Smooth muscle cell (in vitro differentiated cells): Measurements from ENCODE around the gene CDKAL1. TPM values are rescaled to one million over a fixed set of nuclear protein-coding genes. Genes with fewer than 3 reads are reported as not detected.
A peak's percentile ranks its signal among the peaks of the same experiment; 100 is the strongest.
"Not testable (repeated sequence)": the region's sequence is repeated elsewhere in the genome, so short reads cannot be mapped to it uniquely, and the experiment has no call there.

ENCODE experiments used
- DNase-seq: peaks from one replicate; lab custom pipeline; 2025; ENCODE audit not compliant: unreplicated experiment; lab: John Stamatoyannopoulos, UW
- H2AFZ ChIP-seq: fragments of 200-600 bp; sonication (generic); 2 replicates; pipeline ENCODE4 v1.6.0; 2016; ENCODE audit warnings: antibody characterized with exemption, low read depth, mild to moderate bottlenecking
- H3F3A ChIP-seq: fragments of 200-600 bp; sonication (generic); 2 replicates; pipeline ENCODE4 v1.6.0; 2017; ENCODE audit warnings: antibody characterized with exemption, low read depth
- H3K27ac ChIP-seq: fragments of 200-600 bp; sonication (generic); 2 replicates; pipeline ENCODE4 v1.5.1; 2016; ENCODE audit warnings: low read depth, mild to moderate bottlenecking
- H3K27me3 ChIP-seq: fragments of 200-600 bp; sonication (generic); 2 replicates; pipeline ENCODE4 v1.6.1; 2016; ENCODE audit warnings: low read depth, mild to moderate bottlenecking
- H3K36me3 ChIP-seq: fragments of 200-600 bp; sonication (generic); 2 replicates; pipeline ENCODE4 v1.5.1; 2016; ENCODE audit warnings: low read depth
- H3K4me1 ChIP-seq: fragments of 200-600 bp; sonication (generic); 2 replicates; pipeline ENCODE4 v1.5.1; 2016; ENCODE audit warnings: low read depth
- H3K4me2 ChIP-seq: fragments of 200-600 bp; sonication (generic); 2 replicates; pipeline ENCODE4 v1.6.0; 2016; ENCODE audit warnings: mild to moderate bottlenecking
- H3K4me3 ChIP-seq: fragments of 200-600 bp; sonication (generic); 2 replicates; pipeline ENCODE4 v1.5.1; 2016; ENCODE audit warnings: mild to moderate bottlenecking
- H3K79me2 ChIP-seq: fragments of 200-600 bp; sonication (generic); 2 replicates; pipeline ENCODE4 v1.6.0; 2016; ENCODE audit warnings: low read depth, mild to moderate bottlenecking
- H3K9ac ChIP-seq: fragments of 200-600 bp; sonication (generic); 2 replicates; pipeline ENCODE4 v1.6.0; 2016; ENCODE audit warnings: low read depth
- H3K9me3 ChIP-seq: fragments of 200-600 bp; sonication (generic); replicated peaks from 2 replicates; pipeline ENCODE4 v1.5.1; 2016; ENCODE audit warnings: low read depth
- H4K20me1 ChIP-seq: fragments of 200-600 bp; sonication (generic); 2 replicates; pipeline ENCODE4 v1.6.0; 2016; ENCODE audit warnings: low read depth
- CTCF ChIP-seq: fragments of 200-600 bp; sonication (generic); IDR thresholded peaks from 2 replicates; pipeline ENCODE4 v1.5.1; 2017; ENCODE audit warnings: borderline replicate concordance, mild to moderate bottlenecking, antibody characterized with exemption; ENCODE audit not compliant: insufficient read depth, poor library complexity, severe bottlenecking
- WGBS: methylation state at CpG from one replicate; pipeline ENCODE4 v1.1.7; 2016; ENCODE audit warnings: low lambda C conversion rate; 5-methylcytosine and 5-hydroxymethylcytosine counted together
- polyA plus RNA-seq: library from polyadenylated mRNA; unstranded; fragments of >200 nt; fragmentation: Nextera tagmentation; extraction: Ambion mirVana; gene quantifications from 2 replicates; pipeline ENCODE4 v1.2.1, GENCODE V29; 2016
- total RNA-seq: library from RNA; depleted of rRNA; stranded (reverse); fragments of >200 nt; gene quantifications from 2 replicates; pipeline ENCODE4 v1.2.3, GENCODE V29; 2014

The CDKAL1 gene
- total and polyA plus RNA-seq, 2 experiments from 2014 or later: 16.5 to 16.6 TPM

- no peaks in the 10 kb centered on the region for H3K9me3 ChIP-seq
- no peaks in the 10 kb centered on the region for H3K79me2 ChIP-seq
- TF ChIP-seq CTCF: no peak
- H4K20me1 ChIP-seq: no peaks in the 10 kb centered on the region
- H3K4me3 ChIP-seq: no peak overlapping the region
- H3K9ac ChIP-seq: no peak overlapping the region
- H3K4me1 ChIP-seq: no peaks in the 10 kb centered on the region
- no peak overlapping the region for H2AFZ ChIP-seq
- H3K36me3 ChIP-seq: no peaks in the 10 kb centered on the region
- H3K27ac ChIP-seq: no peak overlapping the region
- no peaks in the 10 kb centered on the region for H3F3A ChIP-seq
- no peak overlapping the region for H3K4me2 ChIP-seq
- no peak for DNase-seq
- WGBS: 100% methylated on average over 1 of the region's 1 CpG
- H3K27me3 ChIP-seq: no peaks in the 10 kb centered on the region
Measured at GRCh38 chr6:20647585-20647984, 113.3 kb downstream of the CDKAL1 start.

GRCh38 chr6:20649696-20650470, 115.6 kb downstream of the CDKAL1 start:
- not testable (repeated sequence) for H3K36me3 ChIP-seq, H3K27ac ChIP-seq, H3K4me2 ChIP-seq, H3F3A ChIP-seq, H3K4me1 ChIP-seq, H3K79me2 ChIP-seq, DNase-seq, H3K9ac ChIP-seq, H3K27me3 ChIP-seq, H2AFZ ChIP-seq, H3K9me3 ChIP-seq, H3K4me3 ChIP-seq, H4K20me1 ChIP-seq
- WGBS: 92% methylated on average over 7 of the region's 7 CpGs

GRCh38 chr6:20652299-20653084, 118.2 kb downstream of the CDKAL1 start:
- no peaks in the 10 kb centered on the region for H4K20me1 ChIP-seq
- peak overlapping the region; percentile 74 for H3K4me2 ChIP-seq
- peak overlapping the region; percentile 31 for H3K4me3 ChIP-seq
- no peaks in the 10 kb centered on the region for H3F3A ChIP-seq
- no peak for TF ChIP-seq CTCF
- DNase-seq: no peak
- no peaks in the 10 kb centered on the region for H3K36me3 ChIP-seq
- no peak overlapping the region for H2AFZ ChIP-seq
- WGBS: 46% methylated on average over 8 of the region's 8 CpGs
- no peaks in the 10 kb centered on the region for H3K27me3 ChIP-seq
- no peaks in the 10 kb centered on the region for H3K9me3 ChIP-seq
- H3K79me2 ChIP-seq: peaks cover 5% of the 10 kb centered on the region
- peak overlapping the region; percentile 64 for H3K27ac ChIP-seq
- no peaks in the 10 kb centered on the region for H3K4me1 ChIP-seq
- peak overlapping the region; percentile 33 for H3K9ac ChIP-seq

GRCh38 chr6:20653085-20653479, 118.8 kb downstream of the CDKAL1 start:
- Histone ChIP-seq H3K4me3 (peak overlapping the region; percentile 31), H2AFZ (no peak overlapping the region), H3K27me3 (no peaks in the 10 kb centered on the region), H3K36me3 (no peaks in the 10 kb centered on the region), H3K9me3 (no peaks in the 10 kb centered on the region), H4K20me1 (no peaks in the 10 kb centered on the region), H3K4me1 (no peaks in the 10 kb centered on the region), H3F3A (no peaks in the 10 kb centered on the region), H3K9ac (no peak overlapping the region), H3K27ac (peak overlapping the region; percentile 64), H3K4me2 (peak overlapping the region; percentile 74), H3K79me2 (peaks cover 5% of the 10 kb centered on the region)
- no peak for TF ChIP-seq CTCF
- no peak for DNase-seq
- WGBS: 77% methylated on average over 4 of the region's 4 CpGs
